Osteoblast (primary cell): ENCODE measurements around the gene TAPBP. TPM values are rescaled to one million over a fixed set of nuclear protein-coding genes. Genes with fewer than 3 reads are reported as not detected.
"Not testable (repeated sequence)": the region's sequence is repeated elsewhere in the genome, so short reads cannot be mapped to it uniquely, and the experiment has no call there.

Source experiments
- DNase-seq: peaks from one replicate; pipeline ENCODE4 v3.0.0; 2011; ENCODE audit warnings: low spot score, mixed read lengths; ENCODE audit not compliant: insufficient read length; ENCODE audit errors: missing footprints
- H2AFZ ChIP-seq: 2 replicates; pipeline ENCODE4 v1.6.0; 2011; ENCODE audit warnings: mild to moderate bottlenecking, low read length
- H3K27ac ChIP-seq: 2 replicates; pipeline ENCODE4 v1.5.1; 2011; ENCODE audit warnings: mild to moderate bottlenecking, low read depth, low read length, moderate library complexity
- H3K27me3 ChIP-seq: 2 replicates; pipeline ENCODE4 v1.6.0; 2012; ENCODE audit warnings: mild to moderate bottlenecking, control low read depth, inconsistent platforms, low read length, moderate library complexity; ENCODE audit not compliant: insufficient read depth
- H3K36me3 ChIP-seq: 2 replicates; pipeline ENCODE4 v1.5.1; 2011; ENCODE audit warnings: mild to moderate bottlenecking, low read length, control low read depth, moderate library complexity; ENCODE audit not compliant: insufficient read depth
- H3K4me1 ChIP-seq: 2 replicates; pipeline ENCODE4 v1.5.1; 2011; ENCODE audit warnings: mild to moderate bottlenecking, low read length, control low read depth, moderate library complexity; ENCODE audit not compliant: insufficient read depth
- H3K4me2 ChIP-seq: 2 replicates; pipeline ENCODE4 v1.6.0; 2011; ENCODE audit warnings: mild to moderate bottlenecking, low read length; ENCODE audit not compliant: insufficient read depth
- H3K4me3 ChIP-seq: fragments of 200-600 bp; sonication (generic); 3 replicates; pipeline ENCODE4 v1.5.1; 2012; ENCODE audit warnings: mild to moderate bottlenecking, low read length, inconsistent platforms; ENCODE audit not compliant: insufficient read depth
- H3K79me2 ChIP-seq: 2 replicates; pipeline ENCODE4 v1.6.0; 2012; ENCODE audit warnings: mild to moderate bottlenecking, low read length, control low read depth, inconsistent platforms; ENCODE audit not compliant: insufficient read depth
- H3K9me3 ChIP-seq: 2 replicates; pipeline ENCODE4 v1.5.1; 2011; ENCODE audit warnings: low read depth, low read length, control low read depth
- H4K20me1 ChIP-seq: 2 replicates; pipeline ENCODE4 v1.6.0; 2012; ENCODE audit warnings: mild to moderate bottlenecking, low read length, control low read depth; ENCODE audit not compliant: insufficient read depth
- CTCF ChIP-seq: IDR thresholded peaks from 2 replicates; pipeline ENCODE4 v1.5.1; 2011; ENCODE audit warnings: mild to moderate bottlenecking, low read depth, low read length, moderate library complexity; ENCODE audit errors: extremely low read depth
- total RNA-seq: library from RNA; depleted of rRNA; stranded (reverse); fragments of >200 nt; gene quantifications from 2 replicates; pipeline ENCODE4 v1.2.3, GENCODE V29; 2012

TAPBP gene
- total RNA-seq, 1 donor: 92.6 TPM

- Histone ChIP-seq H3K79me2 (peaks cover 58% of the 10 kb centered on the region), H4K20me1 (peaks cover 45% of the 10 kb centered on the region), H3K27ac (peak within 1 kb of the TSS; percentile 95), H3K4me2 (peak within 1 kb of the TSS; percentile 99), H3K9me3 (no peaks in the 10 kb centered on the region), H3K4me3 (peak within 1 kb of the TSS; percentile 89), H3K36me3 (peaks cover 71% of the 10 kb centered on the region), H3K27me3 (no peaks in the 10 kb centered on the region), H2AFZ (peak within 1 kb of the TSS; percentile 100), H3K4me1 (peaks cover 46% of the 10 kb centered on the region)
- peak; percentile 94 for DNase-seq
- TF ChIP-seq CTCF: no peak
Measured at GRCh38 chr6:33271468-33272274, 42.2 kb downstream of the TAPBP start, which contains the start of the genes RPS18 and VPS52. Gene RPS18 (plus strand): TSS chr6:33272075. CDS start chr6:33272120, 45 bp downstream. Gene VPS52 (minus strand): TSS chr6:33271876. CDS start chr6:33271675, 201 bp downstream.

- Histone ChIP-seq H3K27me3 (no peaks in the 10 kb centered on the region), H3K4me1 (peaks cover 40% of the 10 kb centered on the region), H2AFZ (peak overlapping the region; percentile 100), H3K9me3 (no peaks in the 10 kb centered on the region), H3K36me3 (peaks cover 71% of the 10 kb centered on the region), H3K4me2 (peak overlapping the region; percentile 99), H3K4me3 (peak overlapping the region; percentile 89), H4K20me1 (peaks cover 42% of the 10 kb centered on the region), H3K27ac (peak overlapping the region; percentile 95), H3K79me2 (peaks cover 58% of the 10 kb centered on the region)
- DNase-seq: no peak
- no peak for TF ChIP-seq CTCF
Measured at GRCh38 chr6:33271117-33271467, 42.8 kb downstream of the TAPBP start.

- H3K9me3 ChIP-seq: no peaks in the 10 kb centered on the region
- no peaks in the 10 kb centered on the region for H3K27me3 ChIP-seq
- peaks cover 15% of the 10 kb centered on the region for H3K4me1 ChIP-seq
- peaks cover 58% of the 10 kb centered on the region for H3K36me3 ChIP-seq
- DNase-seq: no peak
- no peak for TF ChIP-seq CTCF
- H3K4me3 ChIP-seq: no peak overlapping the region
- no peak overlapping the region for H3K4me2 ChIP-seq
- H2AFZ ChIP-seq: no peak overlapping the region
- no peaks in the 10 kb centered on the region for H4K20me1 ChIP-seq
- no peak overlapping the region for H3K27ac ChIP-seq
- no peaks in the 10 kb centered on the region for H3K79me2 ChIP-seq
Measured at GRCh38 chr6:33264015-33264414, 49.9 kb downstream of the TAPBP start.

- H3K4me2 ChIP-seq, H3K9me3 ChIP-seq, H3K27me3 ChIP-seq, DNase-seq, H4K20me1 ChIP-seq, H2AFZ ChIP-seq, H3K27ac ChIP-seq, H3K4me3 ChIP-seq, H3K79me2 ChIP-seq: not testable (repeated sequence)
- peaks cover 15% of the 10 kb centered on the region for H3K4me1 ChIP-seq
- peaks cover 47% of the 10 kb centered on the region for H3K36me3 ChIP-seq
Measured at GRCh38 chr6:33262490-33262889, 51.4 kb downstream of the TAPBP start.
